Ascending aorta (tissue), 2 donors: ENCODE data around the gene SLC9A4. TPM values are rescaled to one million over a fixed set of nuclear protein-coding genes. Genes with fewer than 3 reads are reported as not detected.

ENCODE experiments used
- DNase-seq, 2 donors: peaks; one replicate each; pipeline ENCODE4 v3.0.0-alpha.2; 2019; ENCODE audit warnings: low spot score in 2 of 2
- H3K27ac ChIP-seq, 2 donors: fragments of 200-600 bp; sonication (generic); one replicate each; pipeline ENCODE4 v1.5.1; 2016 to 2017; ENCODE audit warnings: mild to moderate bottlenecking in 1 of 2
- H3K27me3 ChIP-seq: fragments of 200-600 bp; sonication (generic); one replicate; pipeline ENCODE4 v1.5.1; 2017
- H3K36me3 ChIP-seq, 2 donors: fragments of 200-600 bp; sonication (generic); one replicate each; pipeline ENCODE4 v1.5.1; 2016
- H3K4me1 ChIP-seq, 2 donors: fragments of 200-600 bp; sonication (generic); one replicate each; pipeline ENCODE4 v1.5.1; 2016 to 2017; ENCODE audit warnings: mild to moderate bottlenecking in 1 of 2
- H3K4me3 ChIP-seq, 2 donors: fragments of 200-600 bp; sonication (generic); one replicate each; pipeline ENCODE4 v1.5.1; 2016 to 2017; ENCODE audit warnings: mild to moderate bottlenecking in 1 of 2
- H3K9me3 ChIP-seq, 2 donors: fragments of 200-600 bp; sonication (generic); one replicate each; pipeline ENCODE4 v1.5.1; 2016
- CTCF ChIP-seq, 3 experiments: fragments of 200-600 bp in 2 of 3; fragments of 450-650 bp in 1 of 3; sonication (generic) in 2 of 3; IDR thresholded peaks; one replicate each; pipeline ENCODE4 v1.5.1; 2016 to 2019; ENCODE audit warnings: antibody characterized with exemption in 3 of 3, mild to moderate bottlenecking in 1 of 3, moderate library complexity in 1 of 3
- intact Hi-C: fragments of 100-400 bp; cut with DNase I; formaldehyde crosslinking; loops from one replicate; pipeline ENCODE4 v1.15.1; 2023
- total RNA-seq: library from RNA; depleted of rRNA; stranded (reverse); fragments of >200 nt; gene quantifications from one replicate; pipeline ENCODE4 v1.1.0, GENCODE V29; 2016

The SLC9A4 gene
- total RNA-seq, 1 donor from 2014 or later = not detected

GRCh38 chr2:102578376-102578775 lies 105.3 kb downstream of the SLC9A4 start:
- intact Hi-C loops = no loop called here
- no peak for TF ChIP-seq CTCF (IDR thresholded peaks at IDR 0.05)
- H3K4me1 ChIP-seq = no peaks in the 10 kb centered on the region

GRCh38 chr2:102581911-102582310 lies 108.9 kb downstream of the SLC9A4 start:
- intact Hi-C loops = no loop called here
- TF ChIP-seq CTCF (IDR thresholded peaks at IDR 0.05) = no peak
- no peak for DNase-seq
- Histone ChIP-seq H3K4me3 (no peak overlapping the region), H3K27ac (no peak overlapping the region), H3K27me3 (no peaks in the 10 kb centered on the region), H3K36me3 (no peaks in the 10 kb centered on the region), H3K4me1 (peaks cover 0 to 2% of the 10 kb centered on the region in 2 donors), H3K9me3 (peaks cover 0 to 3% of the 10 kb centered on the region in 2 donors)

More at GRCh38 chr2:102578376-102578775, 105.3 kb downstream of the SLC9A4 start:
- Histone ChIP-seq H3K9me3 (peaks cover 0 to 14% of the 10 kb centered on the region in 2 donors), H3K27me3 (no peaks in the 10 kb centered on the region), H3K4me3 (no peak overlapping the region), H3K36me3 (no peaks in the 10 kb centered on the region), H3K27ac (no peak overlapping the region)
- no peak for DNase-seq

- Histone ChIP-seq H3K36me3 (no peaks in the 10 kb centered on the region), H3K9me3 (peaks cover 0 to 3% of the 10 kb centered on the region in 2 donors), H3K4me1 (peaks cover 0 to 2% of the 10 kb centered on the region in 2 donors), H3K4me3 (no peak overlapping the region), H3K27me3 (no peaks in the 10 kb centered on the region), H3K27ac (no peak overlapping the region)
- no peak for TF ChIP-seq CTCF (IDR thresholded peaks at IDR 0.05)
- no peak for DNase-seq
- intact Hi-C loops = no loop called here
Observed at GRCh38 chr2:102582845-102583244, 109.8 kb downstream of the SLC9A4 start.

Other genes starting within 250 kb of the SLC9A4 start
- gene IL1RL1, start 161.7 kb upstream of the SLC9A4 start, total RNA-seq = 3.4 TPM
- 1.9 TPM for gene IL18R1, start 117.4 kb upstream of the SLC9A4 start, total RNA-seq
- gene IL18RAP, start 50.1 kb upstream of the SLC9A4 start, total RNA-seq = 0.11 TPM
- gene SLC9A2, start 146.3 kb downstream of the SLC9A4 start, total RNA-seq = not detected